GM13976 (cell line): ENCODE data around the gene ANK3.
A peak's percentile ranks its signal among the peaks of the same experiment; 100 is the strongest.
"Not testable (repeated sequence)": the region's sequence is repeated elsewhere in the genome, so short reads cannot be mapped to it uniquely, and the experiment has no call there.

Experiments
- DNase-seq: peaks from one replicate; pipeline ENCODE4 v3.0.0; 2012; ENCODE audit warnings: low spot score
- CTCF ChIP-seq: IDR thresholded peaks from 2 replicates; pipeline ENCODE4 v1.5.1; 2012; ENCODE audit warnings: borderline replicate concordance, mild to moderate bottlenecking; ENCODE audit not compliant: insufficient read depth; ENCODE audit errors: extremely low read depth, missing control alignments, control extremely low read depth
- in situ Hi-C: fragments of 300-500 bp; cut with MboI; formaldehyde crosslinking; loops from one replicate; pipeline ENCODE4 v1.12.0; 2022; ENCODE audit warnings: low sequenced_read_pairs, mixed read lengths, inconsistent platforms; ENCODE audit not compliant: unreplicated experiment

Gene ANK3

DNA sequence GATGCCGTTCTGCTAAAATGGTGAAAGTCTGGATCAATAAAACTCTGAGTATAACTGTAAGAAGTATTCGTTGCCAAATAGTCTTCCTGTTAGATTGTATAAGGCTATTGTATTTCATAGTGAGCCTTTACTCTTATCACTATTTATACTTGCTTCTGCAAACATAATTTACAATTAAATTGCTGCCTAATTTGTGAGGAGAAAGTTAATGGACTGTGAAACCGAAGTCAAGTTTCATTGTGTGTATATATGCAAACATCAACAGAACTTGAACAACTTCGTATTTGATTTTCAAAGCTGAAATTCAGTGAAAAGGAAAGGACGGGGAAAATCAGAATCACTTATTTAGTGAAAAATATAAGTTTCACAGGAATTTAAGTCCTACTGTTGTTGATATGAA is 347.4 kb downstream of the ANK3 start:
- no peak for TF ChIP-seq CTCF
- no peak for DNase-seq
- in situ Hi-C loops, result loop anchor here (25.0 kb wide), 1 partner anchor 180 kb away; no protein-coding TSS in a partner anchor

DNA sequence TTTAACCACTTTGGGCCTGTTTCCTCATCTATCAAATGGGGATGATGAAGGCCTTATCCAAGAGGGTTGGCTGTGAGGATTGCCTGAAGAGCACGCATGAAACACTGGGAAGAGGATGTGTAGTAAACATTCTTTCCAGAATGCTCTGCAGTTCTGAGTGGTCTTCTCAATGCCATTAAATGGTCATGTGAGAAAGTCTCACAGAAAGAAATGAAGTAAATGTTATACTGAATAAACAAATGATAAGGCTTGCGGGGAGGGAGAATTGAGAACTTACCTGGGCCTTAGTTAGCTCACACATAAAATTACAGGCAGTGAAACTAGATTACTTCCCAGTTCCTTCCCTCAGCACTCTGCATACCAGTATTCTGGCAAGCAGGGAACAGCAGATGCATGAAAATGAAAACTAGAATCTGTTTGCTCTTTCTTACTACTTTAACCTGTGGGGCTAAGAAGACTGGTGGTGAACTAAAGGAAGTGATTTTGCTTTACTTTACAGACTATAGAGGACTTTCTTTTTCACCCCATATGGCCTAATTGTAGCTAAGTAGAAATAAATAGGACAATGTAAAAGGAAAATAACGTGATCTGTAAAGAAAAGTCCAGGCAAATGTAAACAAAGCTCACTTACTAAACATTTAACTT is 348.1 kb downstream of the ANK3 start:
- no peak for DNase-seq
- in situ Hi-C loops, result loop anchor here (25.0 kb wide), 1 partner anchor 179 kb away; no protein-coding TSS in a partner anchor
- no peak for TF ChIP-seq CTCF

DNA sequence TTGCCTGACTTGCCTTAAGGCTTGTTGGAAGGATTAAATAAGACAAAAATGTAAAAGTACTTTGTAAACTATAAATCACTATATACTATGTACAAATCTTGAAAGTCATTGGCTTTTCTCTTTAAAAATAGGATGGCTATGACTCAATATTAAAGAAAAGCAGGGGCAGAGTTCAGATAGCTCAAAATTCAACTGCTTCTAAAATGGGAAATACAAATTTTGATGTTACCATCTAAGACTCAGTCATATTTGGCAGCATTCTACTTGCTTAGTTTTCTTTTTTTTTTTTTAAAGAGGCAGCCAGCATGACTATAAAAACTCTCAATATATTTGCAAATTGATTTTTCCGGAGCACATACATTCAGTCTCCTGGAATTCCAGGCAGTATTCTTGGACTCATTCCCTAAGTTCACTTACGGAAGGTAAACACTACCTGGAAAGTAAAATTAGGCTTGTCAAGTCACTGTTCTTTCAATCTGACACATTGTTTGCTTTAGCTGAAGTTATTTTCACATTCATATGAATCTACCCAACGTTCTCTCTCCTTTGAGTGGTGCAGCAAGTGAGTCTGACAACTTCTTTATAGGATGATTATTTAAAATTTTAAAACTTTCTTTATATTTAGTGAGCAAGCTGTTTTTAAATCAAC is 349.5 kb downstream of the ANK3 start:
- no peak for DNase-seq
- in situ Hi-C loops, result loop anchor here (25.0 kb wide), 1 partner anchor 178 kb away; no protein-coding TSS in a partner anchor

GRCh38 chr10:60035984-60036383 is 353.7 kb downstream of the ANK3 start:
- in situ Hi-C loops, result loop anchor here (10.0 to 25.0 kb wide), 2 partner anchors 174 to 411 kb away; no protein-coding TSS in a partner anchor
- peak; percentile 43 for DNase-seq
- no peak for TF ChIP-seq CTCF

More for the DNA sequence above, 349.5 kb downstream of the ANK3 start:
- no peak for TF ChIP-seq CTCF

GRCh38 chr10:60035375-60035774 is 354.3 kb downstream of the ANK3 start:
- DNase-seq, result not testable (repeated sequence)
- in situ Hi-C loops, result loop anchor here (10.0 to 25.0 kb wide), 2 partner anchors 173 to 411 kb away; no protein-coding TSS in a partner anchor

DNA sequence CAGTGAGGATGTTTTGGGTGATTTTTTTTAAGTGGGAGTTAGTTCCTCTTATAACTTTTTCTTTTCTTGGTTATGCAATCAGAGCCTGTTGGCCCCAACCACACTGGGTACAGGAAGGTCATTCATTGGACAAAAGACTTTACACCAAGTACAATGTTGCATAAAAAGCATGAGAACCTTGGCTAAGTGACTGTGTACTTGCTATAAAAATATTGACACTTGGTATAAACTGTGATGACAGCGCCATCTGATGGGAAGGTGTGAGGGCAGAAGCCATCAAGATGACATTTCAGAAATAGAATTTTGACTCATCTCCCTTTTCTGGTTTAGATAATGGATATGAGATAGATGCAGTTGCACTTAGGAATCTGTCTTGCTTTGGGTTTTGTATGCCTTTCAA is 357.0 kb downstream of the ANK3 start:
- TF ChIP-seq CTCF, result peak; percentile 54
- DNase-seq, result peak; percentile 63
- in situ Hi-C loops, result loop anchor here (10.0 to 25.0 kb wide), 2 partner anchors 170 to 408 kb away; no protein-coding TSS in a partner anchor

DNA sequence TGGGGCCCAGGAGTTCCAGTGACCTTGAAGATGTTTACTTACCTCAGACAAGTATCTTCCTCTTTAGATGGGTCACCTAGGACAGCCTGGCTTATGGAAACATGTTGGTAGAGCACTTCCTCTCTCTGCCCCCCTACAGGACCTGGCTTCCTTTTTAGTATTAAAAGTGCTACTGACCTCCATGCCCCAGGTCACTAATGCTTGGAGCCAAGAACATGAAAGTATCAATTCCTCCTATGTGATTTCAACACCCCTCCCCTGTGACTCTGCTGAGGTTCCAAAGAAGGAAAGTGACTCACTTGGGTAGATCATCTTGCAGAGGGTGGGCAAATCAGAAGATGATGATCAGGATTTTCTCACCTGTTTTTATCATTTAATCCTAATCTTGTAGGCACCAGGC is 358.0 kb downstream of the ANK3 start:
- peak; percentile 37 for DNase-seq
- TF ChIP-seq CTCF, result no peak
- in situ Hi-C loops, result loop anchor here (10.0 to 25.0 kb wide), 2 partner anchors 169 to 407 kb away; no protein-coding TSS in a partner anchor
